ENCODE measurements around the gene ASCC1. TPM values are rescaled to one million over a fixed set of nuclear protein-coding genes. Genes with fewer than 3 reads are reported as not detected.

ASCC1 gene
- total and polyA plus RNA-seq, 7 donors: 15.3 to 53.7 (median 21.5) TPM

DNA sequence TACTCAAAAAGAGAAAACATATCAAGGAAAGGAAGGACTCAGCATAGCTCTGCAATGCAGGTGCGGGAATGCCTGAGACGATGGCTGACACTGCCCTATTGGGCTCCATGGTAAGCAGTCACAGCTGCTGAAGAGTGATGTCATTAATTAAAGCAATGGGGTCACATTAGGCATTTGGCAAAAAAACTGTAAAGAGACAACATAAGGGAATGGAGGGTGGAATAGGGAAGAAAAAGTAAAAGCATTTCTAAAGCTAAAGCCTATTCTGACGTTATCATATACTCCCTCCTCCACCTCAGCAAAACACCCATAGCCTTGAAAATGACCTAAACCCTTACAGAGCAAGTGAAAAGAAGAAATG, 89.2 kb downstream of the ASCC1 start:
- TF ChIP-seq, protein P1, sequence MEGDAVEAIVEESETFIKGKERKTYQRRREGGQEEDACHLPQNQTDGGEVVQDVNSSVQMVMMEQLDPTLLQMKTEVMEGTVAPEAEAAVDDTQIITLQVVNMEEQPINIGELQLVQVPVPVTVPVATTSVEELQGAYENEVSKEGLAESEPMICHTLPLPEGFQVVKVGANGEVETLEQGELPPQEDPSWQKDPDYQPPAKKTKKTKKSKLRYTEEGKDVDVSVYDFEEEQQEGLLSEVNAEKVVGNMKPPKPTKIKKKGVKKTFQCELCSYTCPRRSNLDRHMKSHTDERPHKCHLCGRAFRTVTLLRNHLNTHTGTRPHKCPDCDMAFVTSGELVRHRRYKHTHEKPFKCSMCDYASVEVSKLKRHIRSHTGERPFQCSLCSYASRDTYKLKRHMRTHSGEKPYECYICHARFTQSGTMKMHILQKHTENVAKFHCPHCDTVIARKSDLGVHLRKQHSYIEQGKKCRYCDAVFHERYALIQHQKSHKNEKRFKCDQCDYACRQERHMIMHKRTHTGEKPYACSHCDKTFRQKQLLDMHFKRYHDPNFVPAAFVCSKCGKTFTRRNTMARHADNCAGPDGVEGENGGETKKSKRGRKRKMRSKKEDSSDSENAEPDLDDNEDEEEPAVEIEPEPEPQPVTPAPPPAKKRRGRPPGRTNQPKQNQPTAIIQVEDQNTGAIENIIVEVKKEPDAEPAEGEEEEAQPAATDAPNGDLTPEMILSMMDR (IDR thresholded peaks at IDR 0.05): no peak
- no peak for TF ChIP-seq POLR2A (IDR thresholded peaks at IDR 0.05)
- H3K4me3 ChIP-seq: no peak overlapping the region
- intact Hi-C loops (cut with DNase I): loop anchor here (5.0 kb wide), 1 partner anchor 210 kb away; no protein-coding TSS in a partner anchor
- WGBS, 2 donors: 94 to 95% methylated on average over 3 of the region's 3 CpGs
- DNase-seq: no peak
- H3K27ac ChIP-seq: no peak overlapping the region
- H3K9me3 ChIP-seq: no peaks in the 10 kb centered on the region
- H3K27me3 ChIP-seq: no peaks in the 10 kb centered on the region
- peaks cover 0 to 10% (median 0%) of the 10 kb centered on the region in 4 donors for H3K36me3 ChIP-seq
- H3K4me1 ChIP-seq: no peaks in the 10 kb centered on the region

DNA sequence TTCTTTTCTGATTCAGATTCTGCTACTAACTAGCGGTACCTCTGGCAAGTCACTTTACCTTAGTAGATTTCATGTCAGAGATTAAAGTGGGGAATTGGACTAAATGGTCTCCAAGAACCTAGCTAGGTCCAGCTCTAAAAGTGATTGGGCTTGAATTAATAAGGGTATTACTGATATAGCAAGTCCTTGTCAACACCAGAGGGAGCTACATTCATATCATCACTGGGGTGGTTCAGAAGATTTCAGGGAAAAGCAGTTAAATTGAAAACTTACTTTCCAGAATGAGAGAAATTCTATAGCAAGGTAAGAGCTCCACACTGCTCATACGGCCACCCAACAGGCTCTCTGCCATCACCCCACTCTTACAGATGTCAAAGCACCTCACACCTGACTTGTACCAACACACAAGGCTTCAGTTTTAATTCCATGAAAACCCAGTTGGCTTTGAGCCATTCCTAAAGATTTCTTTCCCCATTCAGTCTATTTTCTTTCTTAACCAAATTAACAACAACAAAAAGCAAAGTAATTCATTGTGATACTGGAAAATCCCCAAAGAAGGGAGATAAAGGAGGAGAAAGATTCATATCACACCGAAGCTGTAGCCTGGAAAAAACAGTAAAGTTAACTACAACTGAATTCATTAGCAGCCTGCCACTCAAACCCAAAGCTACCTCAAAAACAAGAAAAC, 89.7 kb downstream of the ASCC1 start:
- no peaks in the 10 kb centered on the region for H3K9me3 ChIP-seq

GRCh38 chr10:72124989-72125388, 91.1 kb downstream of the ASCC1 start:
- H3K36me3 ChIP-seq: peaks cover 0 to 10% (median 0%) of the 10 kb centered on the region in 4 donors
- H3K9me3 ChIP-seq: no peaks in the 10 kb centered on the region
- DNase-seq: no peak
- H3K27me3 ChIP-seq: no peaks in the 10 kb centered on the region
- intact Hi-C loops (cut with DNase I): loop anchor here (5.0 kb wide), 1 partner anchor 212 kb away; no protein-coding TSS in a partner anchor
- no peak overlapping the region for H3K4me3 ChIP-seq
- TF ChIP-seq, protein P1 (IDR thresholded peaks at IDR 0.05): no peak
- TF ChIP-seq POLR2A (IDR thresholded peaks at IDR 0.05): no peak
- no peak for TF ChIP-seq EP300 (IDR thresholded peaks at IDR 0.05)
- no peak for TF ChIP-seq POLR2AphosphoS5 (IDR thresholded peaks at IDR 0.05)
- H3K27ac ChIP-seq: peak overlapping the region in 1 of 4 donors; percentile 29
- 64 to 70% methylated on average over 1 of the region's 1 CpG for WGBS, 2 donors
- H3K4me1 ChIP-seq: no peaks in the 10 kb centered on the region

More for the DNA sequence above, 89.7 kb downstream of the ASCC1 start:
- Histone ChIP-seq H3K27me3 (no peaks in the 10 kb centered on the region), H3K36me3 (peaks cover 0 to 10% (median 0%) of the 10 kb centered on the region in 4 donors), H3K4me1 (no peaks in the 10 kb centered on the region), H3K27ac (no peak overlapping the region), H3K4me3 (no peak overlapping the region)
- no peak for DNase-seq
- TF ChIP-seq EP300 (IDR thresholded peaks at IDR 0.05) (no peak), POLR2AphosphoS5 (IDR thresholded peaks at IDR 0.05) (no peak)
- TF ChIP-seq, protein P1 (IDR thresholded peaks at IDR 0.05): peak in 1 of 4 experiments; percentile 8
- intact Hi-C loops (cut with DNase I): loop anchor here (5.0 kb wide), 1 partner anchor 211 kb away; no protein-coding TSS in a partner anchor
- 95 to 98% methylated on average over 3 of the region's 3 CpGs for WGBS, 2 donors

- TF ChIP-seq, protein P1 (IDR thresholded peaks at IDR 0.05): no peak
- no peak for TF ChIP-seq POLR2A (IDR thresholded peaks at IDR 0.05)
- TF ChIP-seq EP300 (IDR thresholded peaks at IDR 0.05): no peak
- TF ChIP-seq POLR2AphosphoS5 (IDR thresholded peaks at IDR 0.05): no peak
- no peak for DNase-seq
- H3K27me3 ChIP-seq: no peaks in the 10 kb centered on the region
- H3K36me3 ChIP-seq: peaks cover 0 to 10% (median 0%) of the 10 kb centered on the region in 4 donors
- H3K4me3 ChIP-seq: no peak overlapping the region
- H3K27ac ChIP-seq: peak overlapping the region in 1 of 4 donors; percentile 29
- intact Hi-C loops (cut with DNase I): no loop called here
- no peaks in the 10 kb centered on the region for H3K9me3 ChIP-seq
- H3K4me1 ChIP-seq: no peaks in the 10 kb centered on the region
Measured at GRCh38 chr10:72124381-72124780, 91.7 kb downstream of the ASCC1 start.

Measured in sigmoid colon (tissue), 7 donors.